RWPE1 (cell line): ENCODE results near the gene NFIB.
A peak's percentile ranks its signal among the peaks of the same experiment; 100 is the strongest.

Experiments
- CTCF ChIA-PET: fragments of 350-600 bp; sonication (Branson Sonifier 250); formaldehyde crosslinking; extraction: SDS; loops from one replicate; lab custom pipeline; 2021; lab: Yijun Ruan, JAX
- POLR2A ChIA-PET: fragments of 400-600 bp; formaldehyde crosslinking; extraction: SDS; loops from one replicate; lab custom pipeline; 2020; ENCODE audit warnings: antibody characterized with exemption; ENCODE audit not compliant: low non-redundant PET; lab: Yijun Ruan, JAX
- DNase-seq: peaks from one replicate; pipeline ENCODE4 v3.0.0; 2012; ENCODE audit warnings: low spot score
- H3K27ac ChIP-seq: fragments of 450-650 bp; 2 replicates; pipeline ENCODE4 v1.5.1; 2017
- CTCF ChIP-seq: fragments of 450-650 bp; conservative IDR thresholded peaks from 2 replicates; pipeline ENCODE4 v1.5.1; 2017; ENCODE audit warnings: low read depth, mild to moderate bottlenecking

The NFIB gene

GRCh38 chr9:14111696-14112095, 202.2 kb downstream of the NFIB start:
- no peak for TF ChIP-seq CTCF
- no peak for DNase-seq
- no peak overlapping the region for H3K27ac ChIP-seq
- POLR2A ChIA-PET = no interaction called here
- CTCF ChIA-PET = interaction anchor here (0.5 kb wide), 1 partner anchor 29 kb away, joined by 3 read pairs; no protein-coding TSS in a partner anchor

GRCh38 chr9:14107977-14108376, 206.0 kb downstream of the NFIB start:
- no peak overlapping the region for H3K27ac ChIP-seq
- ChIA-PET CTCF (interaction anchor here (0.7 kb wide), 1 partner anchor 66 kb away, joined by 4 read pairs; no protein-coding TSS in a partner anchor), POLR2A (no interaction called here)
- DNase-seq = no peak
- TF ChIP-seq CTCF = no peak

GRCh38 chr9:14107495-14107894, 206.4 kb downstream of the NFIB start:
- ChIA-PET POLR2A (no interaction called here), CTCF (interaction anchor here (0.7 kb wide), 1 partner anchor 65 kb away, joined by 4 read pairs; no protein-coding TSS in a partner anchor)
- DNase-seq = no peak
- H3K27ac ChIP-seq = no peak overlapping the region
- TF ChIP-seq CTCF = no peak

- POLR2A ChIA-PET = no interaction called here
- no peak overlapping the region for H3K27ac ChIP-seq
- DNase-seq = no peak
- TF ChIP-seq CTCF = no peak
- CTCF ChIA-PET = no interaction called here
Observed at GRCh38 chr9:14106699-14107098, 207.2 kb downstream of the NFIB start.

- POLR2A ChIA-PET = no interaction called here
- H3K27ac ChIP-seq = no peak overlapping the region
- TF ChIP-seq CTCF = no peak
Observed at GRCh38 chr9:14104496-14104895, 209.4 kb downstream of the NFIB start.

GRCh38 chr9:14103115-14103514, 210.8 kb downstream of the NFIB start:
- ChIA-PET POLR2A (no interaction called here), CTCF (interaction anchor here (0.5 to 0.7 kb wide), 3 partner anchors 60 to 444 kb away, joined by 3 to 5 read pairs (median 5); no protein-coding TSS in a partner anchor)
- no peak overlapping the region for H3K27ac ChIP-seq
- no peak for DNase-seq
- TF ChIP-seq CTCF = no peak

More at GRCh38 chr9:14104496-14104895, 209.4 kb downstream of the NFIB start:
- no peak for DNase-seq
- CTCF ChIA-PET = no interaction called here

GRCh38 chr9:14099737-14100136, 214.2 kb downstream of the NFIB start:
- peak overlapping the region; percentile 27; the same call in 1 of the 2 replicates for H3K27ac ChIP-seq
- POLR2A ChIA-PET = no interaction called here
- no peak for TF ChIP-seq CTCF
- CTCF ChIA-PET = interaction anchor here (0.6 kb wide), 1 partner anchor 808 kb away, joined by 4 read pairs; no protein-coding TSS in a partner anchor
- no peak for DNase-seq
